ENCODE results near the gene NMU. TPM values are rescaled to one million over a fixed set of nuclear protein-coding genes. Genes with fewer than 3 reads are reported as not detected.

Gene NMU
- total and polyA plus RNA-seq, 2 experiments from 2014 or later, result 40.2 to 96.3 TPM

DNA sequence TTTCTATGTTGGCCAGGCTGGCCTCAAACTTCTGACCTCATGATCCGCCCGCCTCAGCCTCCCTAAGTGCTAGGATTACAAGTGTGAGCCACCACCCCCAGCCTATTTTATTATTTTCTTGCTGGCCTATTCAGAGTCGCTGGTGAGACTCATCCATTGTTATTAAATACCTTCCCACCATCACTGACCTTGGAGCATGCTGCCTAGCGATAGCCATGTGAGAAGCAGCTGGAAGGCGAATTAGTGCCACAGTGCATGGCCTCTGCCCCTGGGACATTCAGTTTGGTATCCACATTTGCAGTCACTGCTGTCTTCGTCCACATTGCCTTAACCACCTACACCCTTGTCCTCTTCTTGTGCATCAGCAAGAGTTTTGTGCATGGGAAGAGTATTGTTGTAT is 32.4 kb upstream of the NMU start:
- Histone ChIP-seq H2AFZ (peak overlapping the region; percentile 85), H3K4me1 (ENCODE audit: insufficient read depth) (peaks cover 17% of the 10 kb centered on the region), H3K4me3 (no peak overlapping the region), H3F3A (replicated peaks; ENCODE audit: low read depth) (no peaks in the 10 kb centered on the region), H3K79me2 (replicated peaks; ENCODE audit: insufficient read depth) (no peaks in the 10 kb centered on the region), H3K27me3 (ENCODE audit: insufficient read depth) (no peaks in the 10 kb centered on the region), H4K20me1 (replicated peaks; ENCODE audit: insufficient read depth) (no peaks in the 10 kb centered on the region), H3K27ac (ENCODE audit: low read depth) (no peak overlapping the region), H3K4me2 (no peak overlapping the region), H3K36me3 (ENCODE audit: insufficient read depth) (no peaks in the 10 kb centered on the region), H3K9me2 (ENCODE audit: insufficient read depth) (peaks cover 16% of the 10 kb centered on the region)
- ATAC-seq (peak; percentile 61), DNase-seq (ENCODE audit: low spot score) (peak; percentile 3)
- TF ChIP-seq ZNF114 (CRISPR knock-in tag; IDR thresholded peaks at IDR 0.05) (no peak), NANOG (IDR thresholded peaks at IDR 0.05; ENCODE audit: borderline replicate concordance) (no peak), EZH2phosphoT487 (IDR thresholded peaks at IDR 0.05; ENCODE audit: unreplicated experiment) (no peak), EZH2 (IDR thresholded peaks at IDR 0.05; ENCODE audit: low read depth, unreplicated experiment) (no peak), CREB1 (CRISPR knock-in tag; IDR thresholded peaks at IDR 0.05; ENCODE audit: low read depth) (no peak), STAT1 (IDR thresholded peaks at IDR 0.05; ENCODE audit: unreplicated experiment) (no peak), ZNF331 (CRISPR knock-in tag; IDR thresholded peaks at IDR 0.05; ENCODE audit: low read depth) (no peak), JUNB (IDR thresholded peaks at IDR 0.05; ENCODE audit: unreplicated experiment) (no peak)
- TF ChIP-seq, protein P1, sequence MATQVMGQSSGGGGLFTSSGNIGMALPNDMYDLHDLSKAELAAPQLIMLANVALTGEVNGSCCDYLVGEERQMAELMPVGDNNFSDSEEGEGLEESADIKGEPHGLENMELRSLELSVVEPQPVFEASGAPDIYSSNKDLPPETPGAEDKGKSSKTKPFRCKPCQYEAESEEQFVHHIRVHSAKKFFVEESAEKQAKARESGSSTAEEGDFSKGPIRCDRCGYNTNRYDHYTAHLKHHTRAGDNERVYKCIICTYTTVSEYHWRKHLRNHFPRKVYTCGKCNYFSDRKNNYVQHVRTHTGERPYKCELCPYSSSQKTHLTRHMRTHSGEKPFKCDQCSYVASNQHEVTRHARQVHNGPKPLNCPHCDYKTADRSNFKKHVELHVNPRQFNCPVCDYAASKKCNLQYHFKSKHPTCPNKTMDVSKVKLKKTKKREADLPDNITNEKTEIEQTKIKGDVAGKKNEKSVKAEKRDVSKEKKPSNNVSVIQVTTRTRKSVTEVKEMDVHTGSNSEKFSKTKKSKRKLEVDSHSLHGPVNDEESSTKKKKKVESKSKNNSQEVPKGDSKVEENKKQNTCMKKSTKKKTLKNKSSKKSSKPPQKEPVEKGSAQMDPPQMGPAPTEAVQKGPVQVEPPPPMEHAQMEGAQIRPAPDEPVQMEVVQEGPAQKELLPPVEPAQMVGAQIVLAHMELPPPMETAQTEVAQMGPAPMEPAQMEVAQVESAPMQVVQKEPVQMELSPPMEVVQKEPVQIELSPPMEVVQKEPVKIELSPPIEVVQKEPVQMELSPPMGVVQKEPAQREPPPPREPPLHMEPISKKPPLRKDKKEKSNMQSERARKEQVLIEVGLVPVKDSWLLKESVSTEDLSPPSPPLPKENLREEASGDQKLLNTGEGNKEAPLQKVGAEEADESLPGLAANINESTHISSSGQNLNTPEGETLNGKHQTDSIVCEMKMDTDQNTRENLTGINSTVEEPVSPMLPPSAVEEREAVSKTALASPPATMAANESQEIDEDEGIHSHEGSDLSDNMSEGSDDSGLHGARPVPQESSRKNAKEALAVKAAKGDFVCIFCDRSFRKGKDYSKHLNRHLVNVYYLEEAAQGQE (IDR thresholded peaks at IDR 0.05; ENCODE audit: unreplicated experiment), result no peak
- TF ChIP-seq, protein P2, sequence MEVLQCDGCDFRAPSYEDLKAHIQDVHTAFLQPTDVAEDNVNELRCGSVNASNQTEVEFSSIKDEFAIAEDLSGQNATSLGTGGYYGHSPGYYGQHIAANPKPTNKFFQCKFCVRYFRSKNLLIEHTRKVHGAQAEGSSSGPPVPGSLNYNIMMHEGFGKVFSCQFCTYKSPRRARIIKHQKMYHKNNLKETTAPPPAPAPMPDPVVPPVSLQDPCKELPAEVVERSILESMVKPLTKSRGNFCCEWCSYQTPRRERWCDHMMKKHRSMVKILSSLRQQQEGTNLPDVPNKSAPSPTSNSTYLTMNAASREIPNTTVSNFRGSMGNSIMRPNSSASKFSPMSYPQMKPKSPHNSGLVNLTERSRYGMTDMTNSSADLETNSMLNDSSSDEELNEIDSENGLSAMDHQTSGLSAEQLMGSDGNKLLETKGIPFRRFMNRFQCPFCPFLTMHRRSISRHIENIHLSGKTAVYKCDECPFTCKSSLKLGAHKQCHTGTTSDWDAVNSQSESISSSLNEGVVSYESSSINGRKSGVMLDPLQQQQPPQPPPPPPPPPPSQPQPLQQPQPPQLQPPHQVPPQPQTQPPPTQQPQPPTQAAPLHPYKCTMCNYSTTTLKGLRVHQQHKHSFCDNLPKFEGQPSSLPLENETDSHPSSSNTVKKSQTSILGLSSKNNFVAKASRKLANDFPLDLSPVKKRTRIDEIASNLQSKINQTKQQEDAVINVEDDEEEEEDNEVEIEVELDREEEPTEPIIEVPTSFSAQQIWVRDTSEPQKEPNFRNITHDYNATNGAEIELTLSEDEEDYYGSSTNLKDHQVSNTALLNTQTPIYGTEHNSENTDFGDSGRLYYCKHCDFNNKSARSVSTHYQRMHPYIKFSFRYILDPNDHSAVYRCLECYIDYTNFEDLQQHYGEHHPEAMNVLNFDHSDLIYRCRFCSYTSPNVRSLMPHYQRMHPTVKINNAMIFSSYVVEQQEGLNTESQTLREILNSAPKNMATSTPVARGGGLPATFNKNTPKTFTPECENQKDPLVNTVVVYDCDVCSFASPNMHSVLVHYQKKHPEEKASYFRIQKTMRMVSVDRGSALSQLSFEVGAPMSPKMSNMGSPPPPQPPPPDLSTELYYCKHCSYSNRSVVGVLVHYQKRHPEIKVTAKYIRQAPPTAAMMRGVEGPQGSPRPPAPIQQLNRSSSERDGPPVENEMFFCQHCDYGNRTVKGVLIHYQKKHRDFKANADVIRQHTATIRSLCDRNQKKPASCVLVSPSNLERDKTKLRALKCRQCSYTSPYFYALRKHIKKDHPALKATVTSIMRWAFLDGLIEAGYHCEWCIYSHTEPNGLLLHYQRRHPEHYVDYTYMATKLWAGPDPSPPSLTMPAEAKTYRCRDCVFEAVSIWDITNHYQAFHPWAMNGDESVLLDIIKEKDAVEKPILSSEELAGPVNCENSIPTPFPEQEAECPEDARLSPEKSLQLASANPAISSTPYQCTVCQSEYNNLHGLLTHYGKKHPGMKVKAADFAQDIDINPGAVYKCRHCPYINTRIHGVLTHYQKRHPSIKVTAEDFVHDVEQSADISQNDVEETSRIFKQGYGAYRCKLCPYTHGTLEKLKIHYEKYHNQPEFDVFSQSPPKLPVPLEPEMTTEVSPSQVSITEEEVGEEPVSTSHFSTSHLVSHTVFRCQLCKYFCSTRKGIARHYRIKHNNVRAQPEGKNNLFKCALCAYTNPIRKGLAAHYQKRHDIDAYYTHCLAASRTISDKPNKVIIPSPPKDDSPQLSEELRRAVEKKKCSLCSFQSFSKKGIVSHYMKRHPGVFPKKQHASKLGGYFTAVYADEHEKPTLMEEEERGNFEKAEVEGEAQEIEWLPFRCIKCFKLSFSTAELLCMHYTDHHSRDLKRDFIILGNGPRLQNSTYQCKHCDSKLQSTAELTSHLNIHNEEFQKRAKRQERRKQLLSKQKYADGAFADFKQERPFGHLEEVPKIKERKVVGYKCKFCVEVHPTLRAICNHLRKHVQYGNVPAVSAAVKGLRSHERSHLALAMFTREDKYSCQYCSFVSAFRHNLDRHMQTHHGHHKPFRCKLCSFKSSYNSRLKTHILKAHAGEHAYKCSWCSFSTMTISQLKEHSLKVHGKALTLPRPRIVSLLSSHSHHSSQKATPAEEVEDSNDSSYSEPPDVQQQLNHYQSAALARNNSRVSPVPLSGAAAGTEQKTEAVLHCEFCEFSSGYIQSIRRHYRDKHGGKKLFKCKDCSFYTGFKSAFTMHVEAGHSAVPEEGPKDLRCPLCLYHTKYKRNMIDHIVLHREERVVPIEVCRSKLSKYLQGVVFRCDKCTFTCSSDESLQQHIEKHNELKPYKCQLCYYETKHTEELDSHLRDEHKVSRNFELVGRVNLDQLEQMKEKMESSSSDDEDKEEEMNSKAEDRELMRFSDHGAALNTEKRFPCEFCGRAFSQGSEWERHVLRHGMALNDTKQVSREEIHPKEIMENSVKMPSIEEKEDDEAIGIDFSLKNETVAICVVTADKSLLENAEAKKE (CRISPR knock-in tag; IDR thresholded peaks at IDR 0.05), result no peak
- TF ChIP-seq, protein P3, sequence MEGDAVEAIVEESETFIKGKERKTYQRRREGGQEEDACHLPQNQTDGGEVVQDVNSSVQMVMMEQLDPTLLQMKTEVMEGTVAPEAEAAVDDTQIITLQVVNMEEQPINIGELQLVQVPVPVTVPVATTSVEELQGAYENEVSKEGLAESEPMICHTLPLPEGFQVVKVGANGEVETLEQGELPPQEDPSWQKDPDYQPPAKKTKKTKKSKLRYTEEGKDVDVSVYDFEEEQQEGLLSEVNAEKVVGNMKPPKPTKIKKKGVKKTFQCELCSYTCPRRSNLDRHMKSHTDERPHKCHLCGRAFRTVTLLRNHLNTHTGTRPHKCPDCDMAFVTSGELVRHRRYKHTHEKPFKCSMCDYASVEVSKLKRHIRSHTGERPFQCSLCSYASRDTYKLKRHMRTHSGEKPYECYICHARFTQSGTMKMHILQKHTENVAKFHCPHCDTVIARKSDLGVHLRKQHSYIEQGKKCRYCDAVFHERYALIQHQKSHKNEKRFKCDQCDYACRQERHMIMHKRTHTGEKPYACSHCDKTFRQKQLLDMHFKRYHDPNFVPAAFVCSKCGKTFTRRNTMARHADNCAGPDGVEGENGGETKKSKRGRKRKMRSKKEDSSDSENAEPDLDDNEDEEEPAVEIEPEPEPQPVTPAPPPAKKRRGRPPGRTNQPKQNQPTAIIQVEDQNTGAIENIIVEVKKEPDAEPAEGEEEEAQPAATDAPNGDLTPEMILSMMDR (conservative IDR thresholded peaks at IDR 0.05; ENCODE audit: low read depth in 2 of 2), result no peak
- peaks cover 3% of the 10 kb centered on the region for H3K27me3 Mint-ChIP-seq (ENCODE audit: insufficient read depth, low read depth, poor library complexity)
- H3K4me3 Mint-ChIP-seq, result no peak overlapping the region
- no peaks in the 10 kb centered on the region for H3K9me3 Mint-ChIP-seq
- H3K27ac Mint-ChIP-seq, result no peak overlapping the region
- H3K36me3 Mint-ChIP-seq (ENCODE audit: low read depth), result no peaks in the 10 kb centered on the region
- H3K4me1 Mint-ChIP-seq, result peaks cover 17% of the 10 kb centered on the region; the same call in 2 of the 3 replicates

Data from GM23338 (cell line).